GM15510 (cell line): Measurements from ENCODE around the gene ARHGAP22.

ENCODE experiments used
- POLR2A ChIP-seq: IDR thresholded peaks from 3 replicates; pipeline ENCODE4 v1.6.1; 2011; ENCODE audit warnings: borderline replicate concordance; ENCODE audit not compliant: insufficient read length; ENCODE audit errors: extremely low read depth

The ARHGAP22 gene

GRCh38 chr10:48587819-48588218 is 17.1 kb downstream of the ARHGAP22 start:
- no peak for TF ChIP-seq POLR2A

GRCh38 chr10:48587101-48587500 is 17.8 kb downstream of the ARHGAP22 start:
- TF ChIP-seq POLR2A = no peak

- TF ChIP-seq POLR2A = no peak
These were observed 21.9 kb downstream of the ARHGAP22 start for GRCh38 chr10:48582970-48583369.

GRCh38 chr10:48580236-48580635 is 24.6 kb downstream of the ARHGAP22 start:
- no peak for TF ChIP-seq POLR2A

- TF ChIP-seq POLR2A = no peak
These were observed 25.5 kb downstream of the ARHGAP22 start for GRCh38 chr10:48579251-48579960.

GRCh38 chr10:48577158-48577557 is 27.7 kb downstream of the ARHGAP22 start:
- no peak for TF ChIP-seq POLR2A

- TF ChIP-seq POLR2A = no peak
These were observed 28.4 kb downstream of the ARHGAP22 start for GRCh38 chr10:48576501-48576900.

- TF ChIP-seq POLR2A = no peak
These were observed 29.0 kb downstream of the ARHGAP22 start for GRCh38 chr10:48575901-48576300.

- TF ChIP-seq POLR2A = no peak
These were observed 30.0 kb downstream of the ARHGAP22 start for GRCh38 chr10:48574817-48575380.

GRCh38 chr10:48574322-48574796 is 30.5 kb downstream of the ARHGAP22 start:
- no peak for TF ChIP-seq POLR2A

- no peak for TF ChIP-seq POLR2A
These were observed 31.8 kb downstream of the ARHGAP22 start for GRCh38 chr10:48573045-48573444.

GRCh38 chr10:48572414-48572813 is 32.5 kb downstream of the ARHGAP22 start:
- TF ChIP-seq POLR2A = no peak

- no peak for TF ChIP-seq POLR2A
These were observed 36.3 kb downstream of the ARHGAP22 start for GRCh38 chr10:48568546-48568945.

GRCh38 chr10:48568131-48568530 is 36.7 kb downstream of the ARHGAP22 start:
- no peak for TF ChIP-seq POLR2A

GRCh38 chr10:48567346-48567745 is 37.5 kb downstream of the ARHGAP22 start:
- no peak for TF ChIP-seq POLR2A
